Left ventricle myocardium superior (tissue), 1 donor: Measurements from ENCODE around the gene TCTN1. TPM values are rescaled to one million over a fixed set of nuclear protein-coding genes. Genes with fewer than 3 reads are reported as not detected.

Source experiments
- ATAC-seq: fragments of 200-7000 bp; cut with Tn5 transposase; one replicate; pipeline ENCODE4 v1.9.1; 2020; ENCODE audit warnings: mild to moderate bottlenecking, moderate library complexity
- DNase-seq: peaks from one replicate; pipeline ENCODE4 v3.0.0-alpha.2; 2020
- intact Hi-C: fragments of 100-400 bp; cut with micrococcal nuclease; formaldehyde crosslinking; loops from one replicate; pipeline ENCODE4 v1.11.0; 2022
- total RNA-seq: library from RNA; stranded (reverse); fragmentation: NEBNext Ultra II Directional; extraction: Animal tissue kit (Norgen Biotek cat#: 25700); gene quantifications from one replicate; pipeline ENCODE4 v1.2.1, GENCODE V29; 2021
- donor health status: DM: no; HTN: yes; CAD: no; lungs with severe emphysema.

Gene TCTN1
- total RNA-seq, 1 donor from 2014 or later, result 25.5 TPM

DNA sequence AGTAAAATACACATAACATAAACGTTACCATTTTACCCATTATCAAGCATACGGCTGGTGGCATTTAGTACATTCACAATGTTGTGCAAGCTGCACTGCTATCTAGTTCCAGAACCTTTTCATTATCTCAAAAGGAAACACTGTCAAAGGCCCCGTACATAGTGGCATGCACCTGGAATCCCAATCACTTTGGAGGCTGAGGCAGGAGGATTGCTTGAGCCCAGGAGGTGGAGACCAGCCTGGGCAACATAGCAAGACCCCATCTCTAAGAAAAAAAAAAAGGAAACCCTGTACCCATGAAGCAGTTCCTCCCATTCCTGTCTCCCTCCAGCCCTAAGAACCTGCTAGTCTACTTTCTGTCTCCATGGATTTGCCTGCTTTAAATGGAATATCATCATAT lies 82.4 kb downstream of the TCTN1 start:
- ATAC-seq (no peak), DNase-seq (no peak)
- intact Hi-C loops, result no loop called here

DNA sequence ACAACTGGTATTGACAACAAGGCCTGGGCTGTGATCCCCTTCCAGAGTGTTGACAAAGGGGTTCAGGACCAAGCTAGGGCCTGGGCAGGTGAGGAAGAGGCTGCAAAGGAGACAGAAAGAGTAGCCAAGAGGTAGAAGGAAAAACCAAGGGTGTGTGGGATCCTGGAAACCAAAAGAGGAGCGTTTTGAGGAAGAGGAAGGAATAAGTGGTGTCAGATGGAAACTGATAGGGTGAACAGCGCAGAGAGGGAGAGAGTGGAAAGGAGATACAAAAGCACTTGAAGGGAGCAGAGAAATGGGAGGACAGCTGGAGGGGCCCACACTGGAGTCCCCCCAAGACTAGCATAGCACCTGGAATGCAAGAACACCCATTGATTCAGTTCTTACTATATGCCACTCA lies 83.3 kb downstream of the TCTN1 start:
- intact Hi-C loops, result no loop called here
- DNase-seq, result no peak
- ATAC-seq, result no peak

DNA sequence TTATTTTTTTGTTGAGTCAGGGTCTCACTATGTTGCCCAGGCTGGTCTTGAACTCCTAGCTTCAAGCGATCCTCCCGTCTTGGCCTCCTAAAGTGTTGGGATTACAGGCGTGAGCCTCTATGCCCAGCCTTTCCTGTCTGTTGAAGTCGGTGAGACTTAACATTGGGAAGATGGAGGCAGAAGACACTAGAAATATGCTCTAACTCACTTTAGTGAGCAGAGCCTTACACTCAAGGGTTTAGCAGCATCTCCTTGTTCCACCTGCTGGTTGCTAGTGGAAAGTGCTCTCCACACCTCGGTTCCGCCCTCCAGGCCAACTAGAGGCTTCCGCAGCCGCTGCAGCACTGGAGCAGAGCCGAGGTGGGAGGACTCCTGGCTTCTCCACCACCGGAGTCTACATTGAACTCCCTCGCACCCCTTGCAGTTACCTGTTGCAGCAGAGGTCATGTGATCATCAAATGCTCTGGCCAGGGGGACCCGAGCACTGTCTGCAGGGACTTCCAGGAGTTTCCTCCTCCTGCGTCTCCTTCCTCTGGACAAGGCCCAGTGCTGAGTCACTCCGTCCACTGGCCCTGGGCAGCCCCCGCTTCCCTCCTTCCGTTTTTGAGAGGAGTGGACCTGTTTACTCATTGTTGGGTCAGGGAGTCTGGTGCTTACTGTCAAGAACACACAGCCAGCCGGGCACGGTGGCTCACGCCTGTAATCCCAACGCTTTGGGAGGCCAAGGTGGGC lies 84.4 kb downstream of the TCTN1 start:
- DNase-seq (peak; percentile 82), ATAC-seq (peak; percentile 82)
- intact Hi-C loops, result no loop called here

Other genes starting within 250 kb of the TCTN1 start
- 31.8 TPM for gene ANAPC7, start 210.4 kb upstream of the TCTN1 start, total RNA-seq
- 82.3 TPM for gene ARPC3, start 163.8 kb upstream of the TCTN1 start, total RNA-seq
- gene GPN3, start 145.9 kb upstream of the TCTN1 start, total RNA-seq, result 27.5 TPM
- 3.8 TPM for gene FAM216A, start 145.3 kb upstream of the TCTN1 start, total RNA-seq
- gene VPS29, start 112.0 kb upstream of the TCTN1 start, total RNA-seq, result 94.1 TPM
- 0.62 TPM for gene RAD9B, start 111.8 kb upstream of the TCTN1 start, total RNA-seq
- gene PPTC7, start 30.8 kb upstream of the TCTN1 start, total RNA-seq, result 124 TPM
- gene HVCN1, start 75.0 kb downstream of the TCTN1 start, total RNA-seq, result 10.4 TPM
- 193 TPM for gene PPP1CC, start 128.8 kb downstream of the TCTN1 start, total RNA-seq
- gene CCDC63, start 232.9 kb downstream of the TCTN1 start, total RNA-seq, result not detected